Measurements from ENCODE around the gene FAM228B.

- TF ChIP-seq POLR2A (IDR thresholded peaks at IDR 0.05) (no peak), POLR2AphosphoS5 (IDR thresholded peaks at IDR 0.05) (no peak), CTCF (IDR thresholded peaks at IDR 0.05) (no peak)
Observed at GRCh38 chr2:24147364-24147763, 24.1 kb downstream of the FAM228B start.
